Vagina (tissue), 2 donors: ENCODE results near the gene SYNPO.

ENCODE experiments used
- POLR2AphosphoS5 ChIP-seq, 2 donors: sonication (generic); formaldehyde crosslinking; IDR thresholded peaks; one replicate each; pipeline ENCODE4 v1.9.0; 2017; ENCODE audit warnings: antibody characterized with exemption in 2 of 2, mild to moderate bottlenecking in 2 of 2, low read depth in 1 of 2; ENCODE audit not compliant: insufficient read depth in 1 of 2
- TF ChIP-seq, protein P1 (sequence below), 3 experiments: fragments of 450-650 bp in 2 of 3; fragments of 200-600 bp in 1 of 3; sonication (generic) in 1 of 3; IDR thresholded peaks; one replicate each; pipeline ENCODE4 v1.5.1; 2017 to 2019; ENCODE audit warnings: antibody characterized with exemption in 3 of 3, mild to moderate bottlenecking in 2 of 3, moderate library complexity in 2 of 3

DNA sequence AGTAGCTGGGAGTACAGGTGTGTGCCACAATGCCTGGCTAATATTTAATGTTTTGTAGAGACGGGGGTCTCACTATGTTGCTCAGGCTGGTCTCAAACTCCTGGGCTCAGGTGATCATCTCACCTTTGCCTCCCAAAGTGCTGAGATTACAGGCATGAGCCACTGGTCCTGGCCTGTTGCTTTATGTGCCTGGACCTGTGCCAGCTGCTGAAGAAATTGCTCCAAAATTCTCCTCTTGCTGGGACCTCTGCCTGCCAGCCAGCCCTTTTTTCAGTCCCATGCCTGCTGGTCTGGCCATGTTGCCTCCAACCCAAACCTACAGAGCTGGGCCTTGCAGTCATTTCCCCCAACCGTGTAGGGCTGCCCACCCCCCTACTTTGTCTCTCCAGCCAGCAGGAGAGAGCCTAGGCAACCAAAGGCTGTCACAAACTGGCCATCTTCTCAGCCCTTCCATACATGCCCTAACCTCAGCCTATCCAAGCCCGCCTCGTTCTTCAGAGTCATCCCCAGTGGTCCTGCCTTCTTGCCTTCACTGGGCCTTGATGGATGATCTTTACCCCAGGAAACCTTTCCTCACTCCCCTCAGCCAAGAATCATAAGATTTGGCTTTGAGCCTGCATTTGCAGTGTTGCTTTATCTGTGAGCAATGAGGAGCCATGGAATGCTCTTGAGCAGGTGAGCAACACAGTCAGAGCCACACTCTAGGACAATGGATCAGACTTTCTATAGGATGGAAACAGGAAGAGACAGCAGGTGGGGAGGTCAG is 27.4 kb upstream of the SYNPO start:
- TF ChIP-seq, protein P1, sequence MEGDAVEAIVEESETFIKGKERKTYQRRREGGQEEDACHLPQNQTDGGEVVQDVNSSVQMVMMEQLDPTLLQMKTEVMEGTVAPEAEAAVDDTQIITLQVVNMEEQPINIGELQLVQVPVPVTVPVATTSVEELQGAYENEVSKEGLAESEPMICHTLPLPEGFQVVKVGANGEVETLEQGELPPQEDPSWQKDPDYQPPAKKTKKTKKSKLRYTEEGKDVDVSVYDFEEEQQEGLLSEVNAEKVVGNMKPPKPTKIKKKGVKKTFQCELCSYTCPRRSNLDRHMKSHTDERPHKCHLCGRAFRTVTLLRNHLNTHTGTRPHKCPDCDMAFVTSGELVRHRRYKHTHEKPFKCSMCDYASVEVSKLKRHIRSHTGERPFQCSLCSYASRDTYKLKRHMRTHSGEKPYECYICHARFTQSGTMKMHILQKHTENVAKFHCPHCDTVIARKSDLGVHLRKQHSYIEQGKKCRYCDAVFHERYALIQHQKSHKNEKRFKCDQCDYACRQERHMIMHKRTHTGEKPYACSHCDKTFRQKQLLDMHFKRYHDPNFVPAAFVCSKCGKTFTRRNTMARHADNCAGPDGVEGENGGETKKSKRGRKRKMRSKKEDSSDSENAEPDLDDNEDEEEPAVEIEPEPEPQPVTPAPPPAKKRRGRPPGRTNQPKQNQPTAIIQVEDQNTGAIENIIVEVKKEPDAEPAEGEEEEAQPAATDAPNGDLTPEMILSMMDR (IDR thresholded peaks at IDR 0.05) = no peak
- no peak for TF ChIP-seq POLR2AphosphoS5 (IDR thresholded peaks at IDR 0.05; ENCODE audit: insufficient read depth in 1 of 2, low read depth in 1 of 2)
